ENCODE data around the gene ELAVL4.

DNA sequence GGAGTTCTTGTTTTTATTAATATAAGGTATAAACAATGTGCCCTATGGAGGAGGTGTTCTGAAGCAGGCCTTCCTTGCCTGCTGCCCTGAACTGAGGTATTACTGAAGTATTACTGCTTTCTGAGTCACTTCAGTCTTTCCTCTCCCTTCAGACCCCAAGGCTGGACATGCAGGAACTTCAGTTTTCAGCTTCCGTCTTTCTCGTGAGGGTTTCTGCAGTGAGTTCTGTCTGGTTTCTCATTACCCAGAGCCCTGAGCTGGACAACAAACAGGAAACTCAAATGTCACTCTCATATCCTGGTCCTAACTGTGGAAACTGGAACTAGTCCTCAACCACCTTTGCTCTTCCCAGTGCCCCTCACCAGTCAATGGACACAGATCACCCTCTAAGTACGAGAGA, 46.8 kb downstream of the ELAVL4 start:
- no peak for TF ChIP-seq ELF4 (CRISPR knock-in tag; IDR thresholded peaks at IDR 0.05; ENCODE audit: low read depth)
- TF ChIP-seq, protein P1, sequence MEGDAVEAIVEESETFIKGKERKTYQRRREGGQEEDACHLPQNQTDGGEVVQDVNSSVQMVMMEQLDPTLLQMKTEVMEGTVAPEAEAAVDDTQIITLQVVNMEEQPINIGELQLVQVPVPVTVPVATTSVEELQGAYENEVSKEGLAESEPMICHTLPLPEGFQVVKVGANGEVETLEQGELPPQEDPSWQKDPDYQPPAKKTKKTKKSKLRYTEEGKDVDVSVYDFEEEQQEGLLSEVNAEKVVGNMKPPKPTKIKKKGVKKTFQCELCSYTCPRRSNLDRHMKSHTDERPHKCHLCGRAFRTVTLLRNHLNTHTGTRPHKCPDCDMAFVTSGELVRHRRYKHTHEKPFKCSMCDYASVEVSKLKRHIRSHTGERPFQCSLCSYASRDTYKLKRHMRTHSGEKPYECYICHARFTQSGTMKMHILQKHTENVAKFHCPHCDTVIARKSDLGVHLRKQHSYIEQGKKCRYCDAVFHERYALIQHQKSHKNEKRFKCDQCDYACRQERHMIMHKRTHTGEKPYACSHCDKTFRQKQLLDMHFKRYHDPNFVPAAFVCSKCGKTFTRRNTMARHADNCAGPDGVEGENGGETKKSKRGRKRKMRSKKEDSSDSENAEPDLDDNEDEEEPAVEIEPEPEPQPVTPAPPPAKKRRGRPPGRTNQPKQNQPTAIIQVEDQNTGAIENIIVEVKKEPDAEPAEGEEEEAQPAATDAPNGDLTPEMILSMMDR (IDR thresholded peaks at IDR 0.05) = no peak
- no peak for TF ChIP-seq IRF2 (CRISPR knock-in tag; IDR thresholded peaks at IDR 0.05; ENCODE audit: borderline replicate concordance, low read depth)
- TF ChIP-seq ZNF138 (CRISPR knock-in tag; conservative IDR thresholded peaks at IDR 0.05) = no peak
